M059J (cell line): ENCODE data around the gene CYSLTR2. TPM values are rescaled to one million over a fixed set of nuclear protein-coding genes. Genes with fewer than 3 reads are reported as not detected.
A peak's percentile ranks its signal among the peaks of the same experiment; 100 is the strongest.
"Not testable (repeated sequence)": the region's sequence is repeated elsewhere in the genome, so short reads cannot be mapped to it uniquely, and the experiment has no call there.

Experiments
- DNase-seq: peaks from one replicate; pipeline ENCODE4 v3.0.0-alpha.2; 2012; ENCODE audit warnings: low read depth
- total RNA-seq: library from RNA; depleted of rRNA; stranded (reverse); fragments of >200 nt; shearing (Covaris generic); gene quantifications from 2 replicates; pipeline ENCODE4 v1.2.3, GENCODE V29; 2014

Gene CYSLTR2
- total RNA-seq, 1 experiment from 2014 or later, result 0.12 TPM

DNA sequence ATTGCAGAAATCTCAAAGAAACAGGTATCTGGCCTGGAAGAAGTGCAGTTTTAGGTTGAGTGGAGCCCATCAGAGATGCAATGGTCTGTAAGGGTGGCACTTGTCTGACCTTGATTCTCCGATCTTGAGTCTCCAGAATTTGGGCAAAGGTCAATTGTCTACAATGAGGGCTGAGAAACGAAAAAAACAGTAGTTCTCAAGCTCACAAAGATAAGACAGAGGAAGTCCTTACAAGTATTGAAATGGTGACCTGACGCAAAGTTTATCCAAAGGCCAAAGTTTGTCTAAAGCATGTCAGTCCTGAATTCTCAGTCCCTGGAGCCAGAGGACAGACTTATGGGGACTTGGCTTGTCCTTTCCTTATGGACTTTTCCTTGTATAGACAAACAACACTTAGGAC is 40.3 kb downstream of the CYSLTR2 start:
- DNase-seq, result no peak

DNA sequence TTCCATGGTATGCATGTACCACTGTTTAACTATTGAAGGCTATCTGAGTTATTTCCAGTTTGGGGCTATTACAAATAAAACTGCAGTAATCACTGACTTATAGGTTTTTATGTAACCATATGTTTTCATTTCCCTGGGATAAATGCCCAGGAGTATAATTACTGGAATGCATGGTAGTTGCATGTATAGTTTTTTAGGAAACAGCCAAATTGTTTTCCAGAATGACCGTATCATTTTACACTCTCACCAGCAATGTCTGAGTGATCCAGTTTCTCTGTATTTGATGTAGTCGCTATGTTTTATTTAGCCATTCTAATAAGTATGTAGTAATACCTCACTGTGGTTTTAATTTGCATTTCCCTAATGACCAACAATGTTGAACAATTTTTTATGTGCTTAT is 42.0 kb downstream of the CYSLTR2 start:
- no peak for DNase-seq

DNA sequence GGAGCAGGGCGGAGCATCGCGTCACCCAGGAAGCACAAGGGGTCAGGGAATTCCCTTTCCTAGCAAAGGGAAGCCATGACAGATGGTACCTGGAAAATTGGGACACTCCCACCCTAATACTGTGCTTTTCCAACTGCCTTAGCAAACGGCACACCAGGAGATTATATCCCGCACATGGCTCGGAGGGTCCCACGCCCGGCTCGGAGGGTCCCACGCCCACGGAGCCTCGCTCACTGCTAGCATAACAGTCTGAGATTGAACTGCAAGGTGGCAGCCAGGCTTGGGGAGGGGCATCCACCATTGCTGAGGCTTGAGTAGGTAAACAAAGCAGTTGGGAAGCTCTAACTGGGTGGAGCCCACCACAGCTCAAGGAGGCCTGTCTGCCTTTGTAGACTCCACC is 42.9 kb downstream of the CYSLTR2 start:
- not testable (repeated sequence) for DNase-seq

DNA sequence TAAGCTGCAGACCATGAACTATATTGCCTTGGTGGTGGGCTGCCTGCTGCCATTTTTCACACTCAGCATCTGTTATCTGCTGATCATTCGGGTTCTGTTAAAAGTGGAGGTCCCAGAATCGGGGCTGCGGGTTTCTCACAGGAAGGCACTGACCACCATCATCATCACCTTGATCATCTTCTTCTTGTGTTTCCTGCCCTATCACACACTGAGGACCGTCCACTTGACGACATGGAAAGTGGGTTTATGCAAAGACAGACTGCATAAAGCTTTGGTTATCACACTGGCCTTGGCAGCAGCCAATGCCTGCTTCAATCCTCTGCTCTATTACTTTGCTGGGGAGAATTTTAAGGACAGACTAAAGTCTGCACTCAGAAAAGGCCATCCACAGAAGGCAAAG is 53.7 kb downstream of the CYSLTR2 start:
- DNase-seq, result no peak

DNA sequence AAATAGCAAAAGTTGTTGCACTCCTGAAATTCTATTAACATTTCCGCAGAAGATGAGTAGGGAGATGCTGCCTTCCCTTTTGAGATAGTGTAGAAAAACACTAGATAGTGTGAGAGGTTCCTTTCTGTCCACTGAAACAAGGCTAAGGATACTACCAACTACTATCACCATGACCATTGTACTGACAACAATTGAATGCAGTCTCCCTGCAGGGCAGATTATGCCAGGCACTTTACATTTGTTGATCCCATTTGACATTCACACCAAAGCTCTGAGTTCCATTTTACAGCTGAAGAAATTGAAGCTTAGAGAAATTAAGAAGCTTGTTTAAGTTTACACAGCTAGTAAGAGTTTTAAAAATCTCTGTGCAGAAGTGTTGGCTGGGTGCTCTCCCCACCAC is 55.0 kb downstream of the CYSLTR2 start:
- no peak for DNase-seq

DNA sequence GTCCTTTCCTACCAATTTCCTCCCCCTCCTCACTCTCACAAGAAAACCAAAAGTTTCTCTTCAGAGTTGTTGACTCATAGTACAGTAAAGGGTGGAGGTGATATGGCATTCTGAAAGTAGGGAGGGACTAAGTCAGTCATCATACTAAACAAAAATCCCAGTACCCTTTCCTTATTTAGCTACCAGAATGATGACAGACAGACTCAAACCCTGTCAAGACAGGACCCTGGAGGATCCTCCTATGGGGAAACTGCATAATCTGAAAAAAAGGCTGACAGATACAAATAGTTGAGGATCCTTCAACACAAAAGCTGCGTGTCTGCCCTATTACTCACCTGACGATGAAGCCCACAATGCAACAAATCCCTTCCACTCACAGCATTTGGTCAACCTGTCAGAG is 55.5 kb downstream of the CYSLTR2 start:
- peak; percentile 41 for DNase-seq

DNA sequence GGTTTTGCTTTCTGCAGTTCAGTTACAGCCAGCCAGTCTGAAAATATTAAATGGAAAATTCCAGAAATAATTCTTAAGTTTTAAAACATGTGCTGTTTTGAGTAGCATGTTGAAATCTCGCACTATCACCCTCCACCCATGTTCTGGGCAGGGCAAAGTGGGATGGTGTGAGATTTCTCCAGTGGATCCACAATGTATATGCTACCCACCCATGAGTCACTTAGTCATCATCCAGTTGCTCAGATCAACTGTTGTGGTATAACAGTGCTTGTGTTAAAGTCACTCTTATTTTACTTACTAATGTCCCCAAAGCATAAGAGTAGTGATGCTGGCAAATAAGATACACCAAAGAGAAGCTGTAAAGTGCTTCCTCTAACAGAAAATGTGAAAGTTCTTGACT is 56.4 kb downstream of the CYSLTR2 start:
- no peak for DNase-seq

DNA sequence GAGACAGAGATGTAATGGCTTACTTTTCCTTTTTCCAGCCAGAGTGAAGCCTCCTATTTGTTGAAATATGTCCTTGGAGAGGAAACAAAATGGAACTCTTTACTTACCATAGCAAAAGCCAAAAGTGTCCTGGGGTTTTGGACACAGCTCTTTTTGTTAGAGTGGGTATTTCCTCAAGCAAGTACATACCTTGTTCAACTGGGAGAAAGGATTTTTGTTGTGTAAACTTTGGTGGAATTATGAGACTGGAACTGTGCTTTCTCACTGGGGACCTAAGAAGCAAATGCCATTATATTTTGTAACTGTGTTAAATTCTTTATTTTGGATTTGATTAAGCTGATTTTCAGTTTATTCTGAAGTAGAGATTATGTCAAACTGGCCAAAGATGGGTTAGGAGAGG is 58.4 kb downstream of the CYSLTR2 start:
- no peak for DNase-seq

DNA sequence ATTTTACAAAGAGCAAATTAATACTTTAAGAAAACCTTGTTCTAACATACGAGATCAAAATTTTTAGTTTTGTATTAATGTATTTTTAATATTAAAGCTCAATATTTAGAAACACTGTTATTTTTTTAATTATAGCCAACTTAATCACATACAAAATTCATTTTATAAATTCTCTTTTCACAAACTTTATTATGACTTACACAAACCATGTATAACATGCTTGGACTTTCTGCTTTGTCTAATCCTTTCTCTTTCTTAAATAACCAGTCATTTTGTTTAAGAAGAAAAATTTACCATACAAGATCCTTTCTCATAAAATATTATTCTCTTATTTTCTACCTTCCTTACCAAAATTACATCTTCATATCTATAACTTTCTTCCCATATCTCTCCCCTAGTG is 62.2 kb downstream of the CYSLTR2 start:
- no peak for DNase-seq

DNA sequence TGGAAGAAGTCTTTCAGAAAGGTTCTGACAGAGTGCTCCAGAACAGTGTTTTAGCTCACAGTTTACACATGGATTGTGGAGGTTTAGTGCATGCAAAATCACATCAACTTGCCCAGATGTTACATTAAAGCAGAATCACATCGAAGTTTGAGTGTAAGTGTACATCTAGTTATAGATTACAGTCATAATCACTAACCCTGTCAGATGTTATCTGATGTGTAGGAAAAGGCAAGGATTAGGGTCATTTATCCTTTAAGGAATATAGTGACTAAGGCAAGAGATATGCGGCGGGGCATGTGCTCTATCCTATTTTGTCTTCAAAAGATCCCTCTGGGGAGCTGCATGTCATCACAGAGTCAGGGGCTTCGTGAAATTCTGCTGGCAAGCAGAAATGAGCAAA is 66.9 kb downstream of the CYSLTR2 start:
- DNase-seq, result no peak

DNA sequence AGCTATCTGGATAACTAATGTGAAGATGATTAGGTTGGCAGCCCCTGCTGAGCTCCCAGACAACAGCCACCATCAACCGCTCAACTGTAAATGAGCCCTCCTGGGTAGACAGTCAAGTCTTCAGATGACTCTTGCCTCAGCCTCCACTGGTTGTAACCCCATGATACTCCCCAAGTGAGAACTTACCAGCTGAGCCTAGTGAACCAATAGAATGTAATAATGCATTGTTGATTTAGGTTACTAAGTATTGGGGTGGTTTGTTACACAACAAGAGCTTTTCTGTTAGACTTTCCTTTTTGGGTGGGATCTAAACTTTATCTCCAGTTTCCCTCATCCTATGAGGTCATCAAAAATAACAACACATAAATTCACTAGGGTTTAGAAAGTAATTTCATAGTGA is 69.4 kb downstream of the CYSLTR2 start:
- DNase-seq, result no peak

DNA sequence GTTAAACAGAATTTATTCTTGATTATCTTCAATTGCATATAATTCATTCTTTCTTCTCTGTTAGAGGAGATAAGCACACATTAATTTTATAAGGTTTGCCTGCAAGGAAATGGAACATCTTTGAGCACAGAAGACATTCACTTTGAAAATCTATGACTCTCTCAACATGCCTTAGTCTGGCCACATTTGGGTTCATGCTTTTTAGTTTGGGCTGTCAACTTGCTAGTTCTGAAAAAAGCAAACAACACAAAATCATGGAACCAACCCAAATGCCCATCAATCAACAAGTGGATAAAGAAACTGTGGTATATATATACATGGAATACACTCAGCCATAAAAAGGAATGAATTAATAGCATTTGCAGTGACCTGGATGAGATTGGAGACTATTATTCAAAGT is 71.5 kb downstream of the CYSLTR2 start:
- no peak for DNase-seq

DNA sequence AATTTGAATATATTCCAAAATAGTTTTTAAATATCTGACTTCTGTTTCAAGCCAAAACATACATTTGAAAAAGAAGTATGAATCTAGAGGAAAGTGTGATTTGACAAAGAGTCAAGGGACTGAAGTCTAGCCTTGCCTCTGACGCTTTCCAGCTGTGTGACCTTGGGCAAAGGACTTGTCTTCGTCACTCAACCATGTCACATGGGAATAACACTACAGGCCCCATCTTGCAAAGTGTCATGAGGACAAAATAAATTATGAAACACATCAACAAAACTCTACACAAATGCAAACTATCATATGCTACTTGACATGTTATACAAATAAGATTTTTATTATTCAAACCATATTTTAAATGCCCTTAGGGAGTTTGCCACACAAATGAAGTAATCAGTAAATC is 73.0 kb downstream of the CYSLTR2 start:
- DNase-seq, result no peak

DNA sequence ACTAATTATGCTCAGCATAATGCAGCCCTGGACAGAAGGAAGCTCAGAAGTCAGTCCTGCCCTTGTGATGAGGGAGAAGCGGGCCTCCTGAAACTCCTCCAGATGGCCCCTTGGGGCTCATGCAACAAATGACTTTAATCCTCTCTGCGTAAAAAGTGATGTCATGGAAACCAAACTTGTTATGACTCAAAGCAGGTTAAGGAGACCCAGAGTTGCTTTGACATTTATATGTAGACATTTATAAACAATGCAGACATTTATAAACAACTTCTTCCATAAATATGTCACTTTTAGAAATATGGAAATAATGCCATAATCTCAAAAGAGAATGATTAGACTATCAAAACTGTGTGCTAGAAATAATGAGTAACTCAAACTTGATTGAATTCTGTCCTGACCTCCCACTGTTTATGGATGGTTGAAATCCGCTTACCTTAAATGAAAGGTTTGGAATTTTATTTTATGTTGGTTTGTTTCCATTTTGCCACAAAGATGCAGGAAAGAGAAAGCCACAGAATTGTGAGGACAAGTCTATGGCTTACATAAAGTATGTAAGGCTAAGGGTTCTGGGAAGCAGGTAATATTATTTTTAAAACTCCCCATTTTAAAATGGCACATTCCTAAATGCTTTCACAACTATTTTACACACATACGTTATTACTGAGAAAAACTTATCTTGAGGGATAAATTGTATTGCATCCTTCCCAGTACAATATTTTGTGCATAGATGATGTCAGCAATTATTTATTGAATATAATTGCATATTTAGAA is 73.7 kb downstream of the CYSLTR2 start:
- DNase-seq, result peak; percentile 68

DNA sequence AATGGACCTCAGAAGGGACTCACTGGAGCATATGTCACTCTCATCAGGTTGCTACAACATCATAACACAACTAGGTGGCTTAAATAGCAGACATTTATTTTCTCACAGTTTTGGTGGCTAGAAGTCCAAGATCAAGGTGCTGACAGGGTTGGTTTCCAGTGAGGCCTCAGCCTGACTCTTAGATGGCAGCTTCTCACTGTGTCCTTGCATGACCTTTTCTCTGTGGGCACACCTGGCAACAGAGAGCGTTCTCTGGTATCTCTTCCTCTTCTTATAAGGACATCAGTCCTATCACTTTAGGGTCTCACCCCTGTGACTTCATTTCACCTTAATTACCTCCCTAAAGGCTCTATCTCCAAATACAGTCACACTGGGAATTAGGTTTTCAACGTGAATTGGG is 74.5 kb downstream of the CYSLTR2 start:
- DNase-seq, result no peak

DNA sequence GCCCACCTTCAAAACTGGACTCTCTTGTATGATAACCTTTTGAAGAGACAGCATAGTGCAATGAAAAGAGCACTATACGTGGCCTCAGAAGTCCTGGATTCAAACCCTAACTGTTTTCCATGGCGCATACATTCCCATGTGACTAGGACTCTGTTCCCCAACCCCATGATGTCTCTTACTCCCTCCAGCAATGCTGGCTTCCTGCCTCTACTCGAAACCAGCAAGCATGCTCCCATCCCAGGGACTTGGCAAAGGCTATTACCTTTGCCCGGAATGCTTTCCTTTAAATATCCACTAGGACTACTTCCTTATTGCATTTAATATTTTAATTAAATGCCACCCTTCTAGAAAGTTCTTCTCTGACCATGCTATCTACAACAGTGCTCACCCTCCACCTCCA is 75.1 kb downstream of the CYSLTR2 start:
- no peak for DNase-seq

DNA sequence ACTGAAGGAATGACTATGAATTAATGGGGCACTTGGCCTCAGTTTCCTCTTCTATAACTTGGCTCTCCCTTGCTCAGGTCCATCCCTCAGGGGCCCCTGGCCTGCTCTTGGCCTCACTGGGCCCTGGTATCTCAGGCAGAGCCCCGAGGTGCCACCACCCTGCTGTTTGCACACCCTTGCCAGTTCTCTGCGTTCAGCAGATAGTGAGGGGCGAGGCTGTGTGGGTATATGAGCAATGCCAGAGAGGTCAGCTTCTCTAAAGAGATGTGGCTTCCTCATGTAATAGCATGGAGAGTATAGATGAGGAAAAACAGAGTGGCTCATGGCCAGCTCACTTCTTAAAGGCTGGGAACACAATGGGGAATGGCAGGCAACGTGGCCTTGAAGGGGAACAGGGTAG is 76.1 kb downstream of the CYSLTR2 start:
- no peak for DNase-seq

DNA sequence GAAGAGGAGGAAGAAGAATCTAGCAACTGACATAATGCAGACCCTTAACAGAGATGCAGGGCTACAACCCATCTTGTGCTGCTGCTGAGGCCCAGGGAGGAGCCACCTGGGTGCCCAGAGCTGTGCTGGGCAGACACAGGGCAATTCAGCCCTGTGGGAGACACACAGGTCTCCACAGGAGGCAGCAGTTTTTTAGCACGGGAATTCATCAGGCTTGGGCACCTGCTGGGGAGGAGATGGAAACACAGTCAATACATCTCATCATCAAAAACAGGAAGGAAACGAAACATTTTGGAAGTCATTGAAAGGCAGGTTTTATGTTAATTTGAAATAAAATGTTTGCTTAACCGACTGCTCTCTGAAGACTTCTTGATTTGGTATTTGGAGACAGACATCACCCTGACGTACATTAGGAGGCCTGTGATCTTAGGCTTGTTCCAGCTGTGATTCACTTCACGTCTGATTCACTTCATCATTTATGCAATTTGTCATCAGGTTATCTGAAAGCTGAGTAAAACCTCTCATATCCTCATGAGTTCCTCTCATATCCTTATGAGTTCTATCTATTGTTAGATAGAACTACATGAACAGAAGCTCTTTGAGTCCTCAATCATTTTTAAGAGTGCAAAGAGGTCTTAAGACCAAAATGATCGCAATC is 77.4 kb downstream of the CYSLTR2 start:
- peak; percentile 59 for DNase-seq

DNA sequence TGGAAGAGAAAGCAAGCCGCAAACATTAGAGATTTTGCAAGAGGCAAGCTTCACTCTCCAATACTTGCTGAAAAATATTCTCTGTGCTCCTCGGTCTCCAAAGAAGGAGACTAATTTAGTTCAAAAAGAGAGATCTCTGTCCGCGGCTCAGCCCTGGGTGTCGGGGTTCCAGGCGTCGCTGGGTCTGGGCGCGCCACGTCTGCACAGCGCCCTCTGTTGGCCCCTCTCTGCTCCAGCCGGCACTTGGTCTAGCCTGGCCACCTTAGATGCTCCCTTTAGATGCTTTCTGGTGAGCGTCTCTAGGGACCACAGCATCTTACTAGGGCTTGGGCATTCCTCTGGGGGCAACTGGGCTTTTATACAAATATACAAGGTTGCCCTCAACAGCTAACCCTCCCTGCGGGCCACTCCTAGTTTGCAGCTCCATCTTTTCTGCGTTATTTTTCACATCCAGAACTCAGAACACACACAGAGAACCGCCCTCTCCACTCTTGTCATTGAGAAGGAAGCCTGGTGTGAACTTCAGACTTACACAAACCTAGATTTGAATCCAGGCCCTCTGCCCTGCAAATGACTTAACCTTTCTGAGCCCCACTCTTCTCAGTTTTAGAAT is 78.3 kb downstream of the CYSLTR2 start:
- DNase-seq, result no peak

DNA sequence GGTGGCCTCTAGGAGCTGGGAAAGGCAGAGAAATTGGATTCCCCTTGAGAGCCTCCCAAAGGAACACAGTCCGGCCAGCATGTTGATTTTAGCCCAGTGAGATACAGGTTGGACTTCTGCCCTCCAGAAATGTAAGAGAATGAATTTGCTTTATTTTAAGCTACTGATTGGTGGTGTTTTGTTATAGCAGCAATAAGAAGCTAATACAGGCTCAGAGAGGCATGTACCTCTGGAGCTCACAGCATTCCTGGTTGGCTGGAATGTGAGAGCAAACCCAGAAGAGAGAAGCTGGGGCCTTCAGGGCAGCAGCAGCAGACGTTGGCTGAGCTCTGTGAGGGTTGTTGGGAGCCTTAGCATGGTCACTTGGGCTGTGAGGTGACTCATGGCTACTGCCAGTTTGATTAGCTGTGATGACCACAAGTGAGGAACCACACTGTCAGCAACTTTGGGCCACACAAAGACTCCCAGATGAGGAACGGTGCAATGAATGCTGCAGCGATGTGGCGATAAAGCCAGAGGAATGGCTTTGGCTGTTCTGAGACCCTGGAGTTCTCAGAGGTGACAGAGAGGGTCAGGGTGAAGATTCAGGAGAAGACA is 80.1 kb downstream of the CYSLTR2 start:
- DNase-seq, result peak; percentile 61

DNA sequence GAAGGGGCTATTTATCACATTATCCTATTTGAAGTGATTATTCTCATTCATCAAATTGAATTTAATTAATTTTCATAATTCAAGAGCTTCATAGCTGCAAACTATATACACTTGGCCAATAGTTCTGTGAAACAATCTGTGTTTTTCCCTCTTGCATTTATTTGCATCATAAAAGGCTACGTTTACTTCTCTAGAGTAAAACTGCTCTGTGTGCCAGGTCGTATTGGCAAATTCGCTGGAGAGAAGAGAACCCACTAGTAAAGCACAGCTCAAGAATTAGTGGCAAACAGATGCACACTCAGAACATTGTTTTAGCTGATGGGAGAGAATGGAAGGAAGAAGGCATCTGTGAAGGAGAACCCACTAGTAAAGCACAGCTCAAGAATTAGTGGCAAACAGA is 81.8 kb downstream of the CYSLTR2 start:
- no peak for DNase-seq

DNA sequence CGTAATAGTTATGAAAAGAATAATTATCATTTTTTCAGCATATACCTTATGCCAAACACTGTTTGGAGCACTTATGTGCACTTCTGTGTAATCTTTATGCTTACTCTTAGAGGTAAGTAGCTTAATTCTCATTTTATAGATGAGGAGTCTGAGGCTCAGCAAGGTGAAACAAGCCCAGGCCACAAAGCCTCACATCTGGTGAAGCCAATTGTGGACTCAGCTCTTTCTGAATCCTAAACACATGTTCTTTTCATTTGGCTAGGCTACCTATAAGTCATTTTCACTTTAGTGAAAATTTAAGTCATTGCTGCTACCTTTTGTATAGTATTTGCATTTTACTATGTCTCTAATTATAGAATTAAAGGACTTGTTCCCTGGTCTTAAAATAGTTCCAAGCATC is 84.0 kb downstream of the CYSLTR2 start:
- no peak for DNase-seq

DNA sequence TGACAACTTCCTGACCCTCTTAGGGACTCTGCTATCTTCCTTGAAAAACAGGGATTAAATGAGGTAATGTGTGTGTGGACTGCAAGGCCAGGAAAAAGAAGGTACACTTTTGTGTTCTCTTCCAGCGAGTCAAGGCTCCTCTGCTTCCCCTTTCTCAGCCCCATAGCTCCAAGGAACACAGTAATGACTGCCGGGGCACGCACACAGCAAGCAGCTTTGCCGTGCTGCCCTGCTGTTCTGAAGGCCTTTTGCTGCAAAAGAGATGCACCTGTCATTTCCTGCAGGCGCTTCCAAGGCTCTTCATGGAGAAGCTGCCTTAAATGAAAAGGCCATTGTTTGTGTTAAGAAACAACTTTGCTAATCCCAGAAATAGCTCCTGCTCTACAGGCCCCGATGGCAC is 84.6 kb downstream of the CYSLTR2 start:
- no peak for DNase-seq
